HCT116 (cell line): ENCODE results near the gene CYP11A1. TPM values are rescaled to one million over a fixed set of nuclear protein-coding genes. Genes with fewer than 3 reads are reported as not detected.

ENCODE experiments used
- ATAC-seq: fragments of 200-7000 bp; cut with Tn5 transposase; 2 replicates; pipeline ENCODE4 v1.9.1; 2020; ENCODE audit warnings: mild to moderate bottlenecking, moderate library complexity
- BruUV-seq: library from RNA; stranded (reverse); fragments of 400-500 nt; replicated peaks from 2 replicates; lab custom pipeline; 2021; lab: Mats Ljungman, UMichigan
- CTCF ChIA-PET: fragments of 300-600 bp; sonication (Branson Sonifier 250); formaldehyde crosslinking; loops from one replicate; lab custom pipeline; 2021; ENCODE audit warnings: antibody characterized with exemption; lab: Charles Lee
- POLR2A ChIA-PET: fragments of 300-600, 350-600 bp; sonication (Branson Sonifier 250); formaldehyde crosslinking; loops from one replicate; lab custom pipeline; 2021; ENCODE audit warnings: antibody characterized with exemption; lab: Charles Lee
- RAD21 ChIA-PET, 2 experiments: fragments of 300-600 bp; sonication (Branson Sonifier 250); formaldehyde crosslinking; loops; one replicate each; lab custom pipeline; 2023; ENCODE audit warnings: low total read pairs in 2 of 2; ENCODE audit not compliant: uncharacterized antibody in 2 of 2, unreplicated experiment in 2 of 2, low non-redundant PET in 1 of 2; lab: Charles Lee
- DNase-seq: peaks from one replicate; pipeline ENCODE4 v3.0.0-alpha.2; 2010; ENCODE audit warnings: low read depth, low spot score
- H2AFZ ChIP-seq: fragments of 200-600 bp; shearing (Covaris generic), sonication (generic); 2 replicates; pipeline ENCODE4 v1.6.1; 2017; ENCODE audit warnings: low read depth, mixed run types, mixed read lengths, antibody characterized with exemption, low read length; ENCODE audit not compliant: poor library complexity, severe bottlenecking
- H3K27ac ChIP-seq: 2 replicates; pipeline ENCODE4 v1.5.1; 2012; ENCODE audit warnings: low read depth, low read length
- H3K27me3 ChIP-seq: fragments of 200-600 bp; sonication (generic); 2 replicates; pipeline ENCODE4 v1.6.1; 2016; ENCODE audit warnings: mixed run types, low read length, mixed read lengths; ENCODE audit not compliant: insufficient read depth
- H3K36me3 ChIP-seq, 2 experiments: fragments of 200-500 bp in 1 of 2; fragments of 200-600 bp in 1 of 2; sonication (Bioruptor generic) in 1 of 2; sonication (generic) in 1 of 2; 2 replicates each; pipeline versions ENCODE4 v1.5.1 to v1.6.1; 2014 to 2016; ENCODE audit warnings: low read length in 2 of 2, inconsistent platforms in 1 of 2, mixed read lengths in 1 of 2, mixed run types in 1 of 2; ENCODE audit not compliant: insufficient read depth in 2 of 2, control insufficient read depth in 1 of 2
- H3K4me1 ChIP-seq, 2 experiments: fragments of 200-600 bp in 1 of 2; sonication (generic) in 1 of 2; 2 replicates each; pipeline versions ENCODE4 v1.5.1 to v1.6.1; 2012 to 2017; ENCODE audit warnings: low read length in 2 of 2, inconsistent platforms in 1 of 2, mild to moderate bottlenecking in 1 of 2, mixed read lengths in 1 of 2, mixed run types in 1 of 2, moderate library complexity in 1 of 2; ENCODE audit not compliant: insufficient read depth in 2 of 2, control insufficient read depth in 1 of 2
- H3K4me2 ChIP-seq: fragments of 200-600 bp; sonication (generic); 2 replicates; pipeline ENCODE4 v1.6.1; 2017; ENCODE audit warnings: mixed run types, low read length, mixed read lengths
- H3K4me3 ChIP-seq, 2 experiments: fragments of 200-600 bp in 1 of 2; sonication (generic) in 1 of 2; replicated peaks in 1 of 2; 2 replicates each; pipeline ENCODE4 v1.5.1; 2011 to 2016; ENCODE audit warnings: low read length in 2 of 2, control low read depth in 1 of 2, low read depth in 1 of 2, mild to moderate bottlenecking in 1 of 2, mixed read lengths in 1 of 2, mixed run types in 1 of 2
- H3K79me2 ChIP-seq: fragments of 200-600 bp; sonication (generic); 2 replicates; pipeline ENCODE4 v1.6.1; 2017; ENCODE audit warnings: mild to moderate bottlenecking, mixed run types, low read length, moderate library complexity, mixed read lengths; ENCODE audit not compliant: insufficient read depth
- H3K9ac ChIP-seq: fragments of 200-600 bp; sonication (generic); 2 replicates; pipeline ENCODE4 v1.6.1; 2016; ENCODE audit warnings: low read length, mixed read lengths
- H3K9me2 ChIP-seq: fragments of 200-600 bp; sonication (generic), shearing (Covaris generic); 2 replicates; pipeline ENCODE4 v1.6.1; 2017; ENCODE audit warnings: mixed run types, mild to moderate bottlenecking, moderate library complexity; ENCODE audit not compliant: insufficient read depth
- H3K9me3 ChIP-seq, 2 experiments: fragments of 200-500 bp in 1 of 2; fragments of 200-600 bp in 1 of 2; sonication (Bioruptor generic) in 1 of 2; sonication (generic) in 1 of 2; 2 replicates each; pipeline ENCODE4 v1.6.1; 2014 to 2017; ENCODE audit warnings: low read length in 2 of 2, mixed read lengths in 2 of 2, inconsistent platforms in 1 of 2, low read depth in 1 of 2, mild to moderate bottlenecking in 1 of 2, mixed run types in 1 of 2, moderate library complexity in 1 of 2; ENCODE audit not compliant: control insufficient read depth in 1 of 2, insufficient read depth in 1 of 2
- H4K20me1 ChIP-seq: fragments of 200-600 bp; sonication (generic), shearing (Covaris generic); 2 replicates; pipeline ENCODE4 v1.6.1; 2017; ENCODE audit warnings: mixed run types, mild to moderate bottlenecking, moderate library complexity; ENCODE audit not compliant: insufficient read depth
- CTCF ChIP-seq, 3 experiments: fragments of 200-600 bp in 1 of 3; sonication (generic) in 1 of 3; IDR thresholded peaks in 2 of 3; conservative IDR thresholded peaks in 1 of 3; 2 replicates each; pipeline ENCODE4 v1.5.1; 2012 to 2017; ENCODE audit warnings: low read depth in 2 of 3, low read length in 2 of 3, antibody characterized with exemption in 1 of 3, borderline replicate concordance in 1 of 3, control low read depth in 1 of 3, mild to moderate bottlenecking in 1 of 3, mixed read lengths in 1 of 3, mixed run types in 1 of 3, moderate library complexity in 1 of 3; ENCODE audit not compliant: insufficient read depth in 1 of 3
- FOSL1 ChIP-seq: IDR thresholded peaks from 2 replicates; pipeline ENCODE4 v1.6.1; 2012; ENCODE audit warnings: low read depth
- RAD21 ChIP-seq: IDR thresholded peaks from 2 replicates; pipeline ENCODE4 v1.6.1; 2012; ENCODE audit warnings: low read depth, mild to moderate bottlenecking
- REST ChIP-seq: IDR thresholded peaks from 2 replicates; pipeline ENCODE4 v1.6.1; 2012; ENCODE audit warnings: low read depth
- SIN3A ChIP-seq: IDR thresholded peaks from 2 replicates; pipeline ENCODE4 v1.6.1; 2012; ENCODE audit warnings: low read depth
- TCF7L2 ChIP-seq: IDR thresholded peaks from 2 replicates; pipeline ENCODE4 v1.7.0; 2011; ENCODE audit warnings: borderline replicate concordance, inconsistent platforms; ENCODE audit not compliant: insufficient read depth, insufficient read length; ENCODE audit errors: extremely low read depth
- intact Hi-C: fragments of 100-400 bp; cut with micrococcal nuclease; formaldehyde crosslinking; loops from 2 replicates; pipeline ENCODE4 v1.10.0; 2022
- total RNA-seq: library from RNA; stranded (reverse); gene quantifications from one replicate; pipeline ENCODE4 v1.2.1, GENCODE V29; 2021; ENCODE audit not compliant: unreplicated experiment

Gene CYP11A1
- total RNA-seq, 1 experiment from 2014 or later: 0.57 TPM

- no peak overlapping the region for H3K4me2 ChIP-seq
- no peaks in the 10 kb centered on the region for H4K20me1 ChIP-seq
- DNase-seq (no peak), ATAC-seq (no peak)
- BruUV-seq: no TSS peak
- ChIA-PET CTCF (no interaction called here), RAD21 (no interaction called here)
- no peak overlapping the region for H3K9ac ChIP-seq
- peaks cover 43 to 81% of the 10 kb centered on the region in 2 experiments for H3K4me1 ChIP-seq
- no peaks in the 10 kb centered on the region for H3K9me2 ChIP-seq
- intact Hi-C loops: no loop called here
- no peak overlapping the region for H2AFZ ChIP-seq
- no peak overlapping the region for H3K27ac ChIP-seq
- no peak overlapping the region for H3K4me3 ChIP-seq
- H3K27me3 ChIP-seq: no peaks in the 10 kb centered on the region
- no peaks in the 10 kb centered on the region for H3K36me3 ChIP-seq
- no peaks in the 10 kb centered on the region for H3K9me3 ChIP-seq
- H3K79me2 ChIP-seq: no peaks in the 10 kb centered on the region
- no peak for TF ChIP-seq RAD21
- TF ChIP-seq TCF7L2: no peak
- TF ChIP-seq FOSL1: no peak
- TF ChIP-seq SIN3A: no peak
- TF ChIP-seq REST: no peak
- TF ChIP-seq, all 23 proteins: peak for 0
- POLR2A ChIA-PET: no interaction called here
These were observed 36.6 kb upstream of the CYP11A1 start for GRCh38 chr15:74403991-74404563.

GRCh38 chr15:74403588-74403919, 36.1 kb upstream of the CYP11A1 start:
- Histone ChIP-seq H3K4me3 (no peak overlapping the region), H3K79me2 (no peaks in the 10 kb centered on the region), H3K4me2 (no peak overlapping the region), H3K9me2 (no peaks in the 10 kb centered on the region), H4K20me1 (no peaks in the 10 kb centered on the region), H3K27me3 (no peaks in the 10 kb centered on the region), H2AFZ (no peak overlapping the region), H3K27ac (no peak overlapping the region), H3K9ac (no peak overlapping the region), H3K4me1 (peaks cover 48 to 81% of the 10 kb centered on the region in 2 experiments), H3K36me3 (no peaks in the 10 kb centered on the region), H3K9me3 (no peaks in the 10 kb centered on the region)
- RAD21 ChIA-PET: no interaction called here
- CTCF ChIA-PET: no interaction called here
- ATAC-seq (no peak), DNase-seq (no peak)
- TF ChIP-seq CTCF (IDR thresholded peaks at IDR 0.05 in 2 of 3, conservative IDR thresholded peaks at IDR 0.05 in 1 of 3; ENCODE audit: borderline replicate concordance in 1 of 3, insufficient read depth in 1 of 3, low read depth in 2 of 3, low read length in 2 of 3) (no peak), RAD21 (no peak)
- BruUV-seq: no TSS peak
- intact Hi-C loops: no loop called here
- POLR2A ChIA-PET: no interaction called here
